HCT116 (cell line): Measurements from ENCODE around the gene FCHSD2. TPM values are rescaled to one million over a fixed set of nuclear protein-coding genes. Genes with fewer than 3 reads are reported as not detected.

ENCODE experiments used
- ATAC-seq: fragments of 200-7000 bp; cut with Tn5 transposase; 2 replicates; pipeline ENCODE4 v1.9.1; 2020; ENCODE audit warnings: mild to moderate bottlenecking, moderate library complexity
- BruUV-seq: library from RNA; stranded (reverse); fragments of 400-500 nt; replicated peaks from 2 replicates; lab custom pipeline; 2021; lab: Mats Ljungman, UMichigan
- CTCF ChIA-PET: fragments of 300-600 bp; sonication (Branson Sonifier 250); formaldehyde crosslinking; loops from one replicate; lab custom pipeline; 2021; ENCODE audit warnings: antibody characterized with exemption; lab: Charles Lee
- POLR2A ChIA-PET: fragments of 300-600, 350-600 bp; sonication (Branson Sonifier 250); formaldehyde crosslinking; loops from one replicate; lab custom pipeline; 2021; ENCODE audit warnings: antibody characterized with exemption; lab: Charles Lee
- RAD21 ChIA-PET, 2 experiments: fragments of 300-600 bp; sonication (Branson Sonifier 250); formaldehyde crosslinking; loops; one replicate each; lab custom pipeline; 2023; ENCODE audit warnings: low total read pairs in 2 of 2; ENCODE audit not compliant: uncharacterized antibody in 2 of 2, unreplicated experiment in 2 of 2, low non-redundant PET in 1 of 2; lab: Charles Lee
- DNase-seq: peaks from one replicate; pipeline ENCODE4 v3.0.0-alpha.2; 2010; ENCODE audit warnings: low read depth, low spot score
- H2AFZ ChIP-seq: fragments of 200-600 bp; shearing (Covaris generic), sonication (generic); 2 replicates; pipeline ENCODE4 v1.6.1; 2017; ENCODE audit warnings: low read depth, mixed run types, mixed read lengths, antibody characterized with exemption, low read length; ENCODE audit not compliant: poor library complexity, severe bottlenecking
- H3K27ac ChIP-seq: 2 replicates; pipeline ENCODE4 v1.5.1; 2012; ENCODE audit warnings: low read depth, low read length
- H3K27me3 ChIP-seq: fragments of 200-600 bp; sonication (generic); 2 replicates; pipeline ENCODE4 v1.6.1; 2016; ENCODE audit warnings: mixed run types, low read length, mixed read lengths; ENCODE audit not compliant: insufficient read depth
- H3K36me3 ChIP-seq, 2 experiments: fragments of 200-500 bp in 1 of 2; fragments of 200-600 bp in 1 of 2; sonication (Bioruptor generic) in 1 of 2; sonication (generic) in 1 of 2; 2 replicates each; pipeline versions ENCODE4 v1.5.1 to v1.6.1; 2014 to 2016; ENCODE audit warnings: low read length in 2 of 2, inconsistent platforms in 1 of 2, mixed read lengths in 1 of 2, mixed run types in 1 of 2; ENCODE audit not compliant: insufficient read depth in 2 of 2, control insufficient read depth in 1 of 2
- H3K4me1 ChIP-seq, 2 experiments: fragments of 200-600 bp in 1 of 2; sonication (generic) in 1 of 2; 2 replicates each; pipeline versions ENCODE4 v1.5.1 to v1.6.1; 2012 to 2017; ENCODE audit warnings: low read length in 2 of 2, inconsistent platforms in 1 of 2, mild to moderate bottlenecking in 1 of 2, mixed read lengths in 1 of 2, mixed run types in 1 of 2, moderate library complexity in 1 of 2; ENCODE audit not compliant: insufficient read depth in 2 of 2, control insufficient read depth in 1 of 2
- H3K4me2 ChIP-seq: fragments of 200-600 bp; sonication (generic); 2 replicates; pipeline ENCODE4 v1.6.1; 2017; ENCODE audit warnings: mixed run types, low read length, mixed read lengths
- H3K4me3 ChIP-seq, 2 experiments: fragments of 200-600 bp in 1 of 2; sonication (generic) in 1 of 2; replicated peaks in 1 of 2; 2 replicates each; pipeline ENCODE4 v1.5.1; 2011 to 2016; ENCODE audit warnings: low read length in 2 of 2, control low read depth in 1 of 2, low read depth in 1 of 2, mild to moderate bottlenecking in 1 of 2, mixed read lengths in 1 of 2, mixed run types in 1 of 2
- H3K79me2 ChIP-seq: fragments of 200-600 bp; sonication (generic); 2 replicates; pipeline ENCODE4 v1.6.1; 2017; ENCODE audit warnings: mild to moderate bottlenecking, mixed run types, low read length, moderate library complexity, mixed read lengths; ENCODE audit not compliant: insufficient read depth
- H3K9ac ChIP-seq: fragments of 200-600 bp; sonication (generic); 2 replicates; pipeline ENCODE4 v1.6.1; 2016; ENCODE audit warnings: low read length, mixed read lengths
- H3K9me2 ChIP-seq: fragments of 200-600 bp; sonication (generic), shearing (Covaris generic); 2 replicates; pipeline ENCODE4 v1.6.1; 2017; ENCODE audit warnings: mixed run types, mild to moderate bottlenecking, moderate library complexity; ENCODE audit not compliant: insufficient read depth
- H3K9me3 ChIP-seq, 2 experiments: fragments of 200-500 bp in 1 of 2; fragments of 200-600 bp in 1 of 2; sonication (Bioruptor generic) in 1 of 2; sonication (generic) in 1 of 2; 2 replicates each; pipeline ENCODE4 v1.6.1; 2014 to 2017; ENCODE audit warnings: low read length in 2 of 2, mixed read lengths in 2 of 2, inconsistent platforms in 1 of 2, low read depth in 1 of 2, mild to moderate bottlenecking in 1 of 2, mixed run types in 1 of 2, moderate library complexity in 1 of 2; ENCODE audit not compliant: control insufficient read depth in 1 of 2, insufficient read depth in 1 of 2
- H4K20me1 ChIP-seq: fragments of 200-600 bp; sonication (generic), shearing (Covaris generic); 2 replicates; pipeline ENCODE4 v1.6.1; 2017; ENCODE audit warnings: mixed run types, mild to moderate bottlenecking, moderate library complexity; ENCODE audit not compliant: insufficient read depth
- CTCF ChIP-seq, 3 experiments: fragments of 200-600 bp in 1 of 3; sonication (generic) in 1 of 3; IDR thresholded peaks in 2 of 3; conservative IDR thresholded peaks in 1 of 3; 2 replicates each; pipeline ENCODE4 v1.5.1; 2012 to 2017; ENCODE audit warnings: low read depth in 2 of 3, low read length in 2 of 3, antibody characterized with exemption in 1 of 3, borderline replicate concordance in 1 of 3, control low read depth in 1 of 3, mild to moderate bottlenecking in 1 of 3, mixed read lengths in 1 of 3, mixed run types in 1 of 3, moderate library complexity in 1 of 3; ENCODE audit not compliant: insufficient read depth in 1 of 3
- RAD21 ChIP-seq: IDR thresholded peaks from 2 replicates; pipeline ENCODE4 v1.6.1; 2012; ENCODE audit warnings: low read depth, mild to moderate bottlenecking
- ZFX ChIP-seq: fragments of 450-650 bp; IDR thresholded peaks from 2 replicates; pipeline ENCODE4 v1.6.1; 2017
- intact Hi-C: fragments of 100-400 bp; cut with micrococcal nuclease; formaldehyde crosslinking; loops from 2 replicates; pipeline ENCODE4 v1.10.0; 2022
- total RNA-seq: library from RNA; stranded (reverse); gene quantifications from one replicate; pipeline ENCODE4 v1.2.1, GENCODE V29; 2021; ENCODE audit not compliant: unreplicated experiment

FCHSD2 gene
- total RNA-seq, 1 experiment from 2014 or later = 15.0 TPM

DNA sequence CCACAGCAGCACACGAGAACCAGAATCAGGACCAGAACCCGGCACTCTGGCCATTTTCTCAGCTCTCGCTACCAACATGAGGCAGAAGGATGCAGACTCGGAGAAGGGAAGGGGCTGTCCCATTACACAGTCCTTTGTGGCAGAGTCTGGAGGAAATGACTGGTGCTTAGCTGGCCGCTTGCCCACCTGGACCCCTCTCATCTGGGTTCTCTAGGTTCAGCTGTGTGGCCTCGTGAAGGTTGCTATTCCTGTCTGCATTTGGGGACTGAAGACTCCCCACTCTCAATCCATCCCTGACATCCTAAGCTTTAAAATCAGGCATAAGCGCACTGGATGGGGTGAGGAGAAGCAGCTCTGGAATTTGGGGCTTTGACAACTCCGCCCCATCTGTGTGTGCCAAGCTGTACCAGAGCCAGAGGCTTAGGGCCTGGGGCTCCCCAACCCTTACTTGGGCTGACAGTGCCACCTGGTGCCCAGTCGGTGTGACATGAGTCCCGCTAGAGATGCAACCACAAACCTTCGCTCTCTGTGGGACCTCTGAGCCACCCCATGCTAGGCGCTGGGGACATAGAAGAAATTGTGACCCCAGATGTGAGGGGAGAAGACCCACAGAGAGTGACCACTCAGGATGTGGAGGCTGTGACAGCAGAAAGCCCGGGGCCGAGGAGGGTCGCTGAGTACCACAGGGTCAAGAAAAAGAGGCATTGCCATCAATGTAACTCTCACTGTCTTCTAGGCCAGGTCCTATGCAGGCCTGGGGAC lies 35.8 kb upstream of the FCHSD2 start:
- CTCF ChIA-PET = interaction anchor here (0.6 to 6.7 kb wide), 13 partner anchors 35 to 592 kb away, joined by 3 to 79 read pairs (median 5); partner anchors contain the start of gene FCHSD2

More for the DNA sequence above, 35.8 kb upstream of the FCHSD2 start:
- Histone ChIP-seq H2AFZ (peak overlapping the region; percentile 17), H3K36me3 (no peaks in the 10 kb centered on the region), H3K9me3 (no peaks in the 10 kb centered on the region), H3K79me2 (no peaks in the 10 kb centered on the region), H3K4me2 (no peak overlapping the region), H3K9me2 (no peaks in the 10 kb centered on the region), H3K27ac (no peak overlapping the region), H3K4me3 (no peak overlapping the region), H3K4me1 (peaks cover 0 to 11% of the 10 kb centered on the region in 2 experiments; a peak in 1 of 4 replicates), H4K20me1 (no peaks in the 10 kb centered on the region), H3K9ac (no peak overlapping the region), H3K27me3 (no peaks in the 10 kb centered on the region)
- TF ChIP-seq CTCF (IDR thresholded peaks at IDR 0.05 in 2 of 3, conservative IDR thresholded peaks at IDR 0.05 in 1 of 3; ENCODE audit: borderline replicate concordance in 1 of 3, insufficient read depth in 1 of 3, low read depth in 2 of 3, low read length in 2 of 3) (peak; percentile 75 to 91 (median 86)), RAD21 (peak; percentile 99), ZFX (no peak)
- DNase-seq (peak; percentile 42), ATAC-seq (peak; percentile 99)
- ChIA-PET POLR2A (interaction anchor here (1.0 kb wide), 1 partner anchor 346 kb away, joined by 4 read pairs; no protein-coding TSS in a partner anchor), RAD21 (interaction anchor here (0.6 to 1.9 kb wide), 10 partner anchors 252 to 493 kb away, joined by 3 to 14 read pairs (median 4); no protein-coding TSS in a partner anchor)
- BruUV-seq = no TSS peak
- intact Hi-C loops = loop anchor here (1.0 to 5.0 kb wide), 4 partner anchors 254 to 591 kb away; no protein-coding TSS in a partner anchor
